Esophagus (tissue), 2 donors: ENCODE measurements around the gene PRKACA. TPM values are rescaled to one million over a fixed set of nuclear protein-coding genes. Genes with fewer than 3 reads are reported as not detected.
A peak's percentile ranks its signal among the peaks of the same experiment; 100 is the strongest.

Source experiments
- H3K27ac ChIP-seq, 2 donors: one replicate each; pipeline ENCODE4 v1.5.1; 2013; ENCODE audit warnings: low read depth in 2 of 2, mild to moderate bottlenecking in 2 of 2, inconsistent platforms in 1 of 2, low read length in 1 of 2, moderate library complexity in 1 of 2
- H3K27me3 ChIP-seq, 2 donors: one replicate each; pipeline ENCODE4 v1.6.1; 2013; ENCODE audit warnings: low read length in 2 of 2, control low read depth in 1 of 2, mild to moderate bottlenecking in 1 of 2; ENCODE audit not compliant: insufficient read depth in 2 of 2, control insufficient read depth in 1 of 2
- H3K36me3 ChIP-seq, 2 donors: one replicate each; pipeline ENCODE4 v1.6.1; 2013; ENCODE audit warnings: low read length in 1 of 2; ENCODE audit not compliant: control insufficient read depth in 2 of 2, insufficient read depth in 2 of 2
- H3K4me1 ChIP-seq, 2 donors: one replicate each; pipeline ENCODE4 v1.6.1; 2013; ENCODE audit warnings: low read length in 1 of 2; ENCODE audit not compliant: control insufficient read depth in 2 of 2, insufficient read depth in 2 of 2
- H3K4me3 ChIP-seq, 2 donors: one replicate each; pipeline ENCODE4 v1.5.1; 2013; ENCODE audit warnings: low read length in 2 of 2, mild to moderate bottlenecking in 2 of 2, low read depth in 1 of 2, moderate library complexity in 1 of 2
- H3K9me3 ChIP-seq, 2 donors: one replicate each; pipeline ENCODE4 v1.6.1; 2013; ENCODE audit warnings: mild to moderate bottlenecking in 2 of 2, low read depth in 1 of 2, low read length in 1 of 2, moderate library complexity in 1 of 2; ENCODE audit not compliant: control insufficient read depth in 2 of 2, insufficient read depth in 1 of 2
- WGBS, 2 donors: extraction: QIAGEN DNeasy Blood & Tissue Kit; methylation state at CpG; one replicate each; pipeline ENCODE4 v1.1.7; 2013; 5-methylcytosine and 5-hydroxymethylcytosine counted together
- polyA plus RNA-seq, 2 donors: library from polyadenylated mRNA; stranded (reverse); fragments of 200-250 nt; gene quantifications; one replicate each; pipeline ENCODE4 v1.2.3, GENCODE V29; 2013
- donor health status: healthy with polysubstance abuse.
- donor health status: Bipolar disorder and iron deficiency.

Gene PRKACA
- polyA plus RNA-seq, 2 donors: 31.2 to 32.2 TPM

GRCh38 chr19:14089662-14090508 lies 27.7 kb downstream of the PRKACA start:
- no peaks in the 10 kb centered on the region for H3K27me3 ChIP-seq
- peak overlapping the region; percentile 79 to 82 for H3K27ac ChIP-seq
- peaks cover 0 to 5% of the 10 kb centered on the region in 2 donors for H3K9me3 ChIP-seq
- WGBS, 2 donors: 1% methylated on average over 54 to 142 of the region's 142 CpGs
- H3K36me3 ChIP-seq: peaks cover 0 to 13% of the 10 kb centered on the region in 2 donors
- peak overlapping the region; percentile 67 to 74 for H3K4me3 ChIP-seq
- no peaks in the 10 kb centered on the region for H3K4me1 ChIP-seq

- 7 to 17% methylated on average over 16 of the region's 16 CpGs for WGBS, 2 donors
Measured at GRCh38 chr19:14089412-14089661, 28.2 kb downstream of the PRKACA start.

GRCh38 chr19:14088634-14089411 lies 28.7 kb downstream of the PRKACA start:
- Histone ChIP-seq H3K27ac (no peak overlapping the region), H3K4me3 (peak overlapping the region; percentile 67 to 74), H3K4me1 (no peaks in the 10 kb centered on the region), H3K36me3 (peaks cover 0 to 13% of the 10 kb centered on the region in 2 donors), H3K9me3 (peaks cover 0 to 5% of the 10 kb centered on the region in 2 donors), H3K27me3 (no peaks in the 10 kb centered on the region)
- 85% methylated on average over 30 of the region's 30 CpGs for WGBS, 2 donors

More at GRCh38 chr19:14089412-14089661, 28.2 kb downstream of the PRKACA start:
- H3K36me3 ChIP-seq: peaks cover 0 to 13% of the 10 kb centered on the region in 2 donors
- H3K9me3 ChIP-seq: peaks cover 0 to 5% of the 10 kb centered on the region in 2 donors
- no peaks in the 10 kb centered on the region for H3K27me3 ChIP-seq
- H3K4me3 ChIP-seq: peak overlapping the region; percentile 67 to 74
- peak overlapping the region; percentile 79 to 82 for H3K27ac ChIP-seq
- H3K4me1 ChIP-seq: no peaks in the 10 kb centered on the region

GRCh38 chr19:14086098-14086497 lies 31.5 kb downstream of the PRKACA start:
- no peak overlapping the region for H3K4me3 ChIP-seq
- peaks cover 2 to 4% of the 10 kb centered on the region in 2 donors for H3K4me1 ChIP-seq
- no peaks in the 10 kb centered on the region for H3K9me3 ChIP-seq
- no peaks in the 10 kb centered on the region for H3K27me3 ChIP-seq
- H3K27ac ChIP-seq: no peak overlapping the region
- peaks cover 0 to 13% of the 10 kb centered on the region in 2 donors for H3K36me3 ChIP-seq
- 93 to 94% methylated on average over 5 of the region's 5 CpGs for WGBS, 2 donors

GRCh38 chr19:14085309-14085995 lies 32.1 kb downstream of the PRKACA start, which contains the start of gene C19orf67:
Gene C19orf67, minus strand, starts transcription at chr19:14085783. Its CDS starts 156 bp downstream, at chr19:14085627.
- Histone ChIP-seq H3K27ac (no peak within 1 kb of the TSS), H3K9me3 (no peaks in the 10 kb centered on the region), H3K27me3 (no peaks in the 10 kb centered on the region), H3K36me3 (peaks cover 0 to 13% of the 10 kb centered on the region in 2 donors), H3K4me1 (peaks cover 4% of the 10 kb centered on the region in 2 donors), H3K4me3 (no peak within 1 kb of the TSS)
- 63 to 79% methylated on average over 54 of the region's 54 CpGs for WGBS, 2 donors

- H3K27me3 ChIP-seq: no peaks in the 10 kb centered on the region
- peaks cover 4 to 5% of the 10 kb centered on the region in 2 donors for H3K4me1 ChIP-seq
- peak overlapping the region; percentile 92 to 98 for H3K27ac ChIP-seq
- H3K9me3 ChIP-seq: no peaks in the 10 kb centered on the region
- H3K4me3 ChIP-seq: peak overlapping the region in 1 of 2 donors; percentile 63
- WGBS, 2 donors: 44 to 81% methylated on average over 1 of the region's 1 CpG
- no peaks in the 10 kb centered on the region for H3K36me3 ChIP-seq
Measured at GRCh38 chr19:14082675-14082960, 34.9 kb downstream of the PRKACA start.

- no peaks in the 10 kb centered on the region for H3K27me3 ChIP-seq
- H3K36me3 ChIP-seq: no peaks in the 10 kb centered on the region
- WGBS, 2 donors: 19 to 20% methylated on average over 24 of the region's 24 CpGs
- peaks cover 4 to 5% of the 10 kb centered on the region in 2 donors for H3K4me1 ChIP-seq
- H3K9me3 ChIP-seq: no peaks in the 10 kb centered on the region
- H3K4me3 ChIP-seq: peak overlapping the region; percentile 63 to 73
- peak overlapping the region; percentile 92 to 98 for H3K27ac ChIP-seq
Measured at GRCh38 chr19:14081797-14082674, 35.5 kb downstream of the PRKACA start.

GRCh38 chr19:14080887-14081796 lies 36.4 kb downstream of the PRKACA start:
- H3K4me3 ChIP-seq: peak overlapping the region; percentile 63 to 73
- H3K9me3 ChIP-seq: no peaks in the 10 kb centered on the region
- H3K4me1 ChIP-seq: peaks cover 4 to 5% of the 10 kb centered on the region in 2 donors
- H3K27me3 ChIP-seq: no peaks in the 10 kb centered on the region
- no peaks in the 10 kb centered on the region for H3K36me3 ChIP-seq
- 0 to 1% methylated on average over 50 of the region's 50 CpGs for WGBS, 2 donors
- peak overlapping the region; percentile 94 to 98 for H3K27ac ChIP-seq
